Muscle layer of colon (tissue), 2 donors: ENCODE data around the gene LILRB5.
"Not testable (repeated sequence)": the region's sequence is repeated elsewhere in the genome, so short reads cannot be mapped to it uniquely, and the experiment has no call there.

Source experiments
- H3K27ac ChIP-seq: one replicate; pipeline ENCODE4 v1.7.0; 2013; ENCODE audit warnings: low read depth, mild to moderate bottlenecking, low read length, moderate library complexity
- H3K27me3 ChIP-seq, 2 donors: one replicate each; pipeline ENCODE4 v1.7.0; 2013; ENCODE audit warnings: low read length in 2 of 2, mild to moderate bottlenecking in 2 of 2; ENCODE audit not compliant: insufficient read depth in 2 of 2, control insufficient read depth in 1 of 2
- H3K36me3 ChIP-seq: one replicate; pipeline ENCODE4 v1.7.0; 2013; ENCODE audit warnings: mild to moderate bottlenecking, low read length; ENCODE audit not compliant: insufficient read depth
- H3K4me1 ChIP-seq: one replicate; pipeline ENCODE4 v1.7.0; 2013; ENCODE audit warnings: mild to moderate bottlenecking, low read length; ENCODE audit not compliant: insufficient read depth
- H3K4me3 ChIP-seq, 2 donors: one replicate each; pipeline ENCODE4 v1.7.0; 2013; ENCODE audit warnings: low read length in 2 of 2, low read depth in 1 of 2, mild to moderate bottlenecking in 1 of 2, moderate library complexity in 1 of 2
- H3K9ac ChIP-seq: one replicate; pipeline ENCODE4 v1.7.0; 2013; ENCODE audit warnings: low read length
- H3K9me3 ChIP-seq: one replicate; pipeline ENCODE4 v1.7.0; 2013; ENCODE audit warnings: mild to moderate bottlenecking, low read length
- donor health status: abdominal sarcoma.
- donor health status: Adenocarcinoma of cecum.

Gene LILRB5

GRCh38 chr19:54282686-54283470 is 25.8 kb upstream of the LILRB5 start:
- H3K36me3 ChIP-seq, result no peaks in the 10 kb centered on the region
- no peak overlapping the region for H3K27ac ChIP-seq
- H3K27me3 ChIP-seq, result peaks cover 0 to 5% of the 10 kb centered on the region in 2 donors
- H3K4me1 ChIP-seq, result no peaks in the 10 kb centered on the region
- H3K9ac ChIP-seq, result no peak overlapping the region
- no peaks in the 10 kb centered on the region for H3K9me3 ChIP-seq
- no peak overlapping the region for H3K4me3 ChIP-seq

- not testable (repeated sequence) for H3K4me3 ChIP-seq, H3K4me1 ChIP-seq, H3K9ac ChIP-seq, H3K27ac ChIP-seq, H3K9me3 ChIP-seq, H3K27me3 ChIP-seq, H3K36me3 ChIP-seq
Measured at GRCh38 chr19:54281729-54282075, 24.6 kb upstream of the LILRB5 start.

GRCh38 chr19:54281007-54281728 is 24.1 kb upstream of the LILRB5 start, which contains the start of gene LILRB2:
LILRB2 (minus strand) TSS chr19:54281110; CDS start chr19:54280496, 614 bp downstream.
- H3K9me3 ChIP-seq, result no peaks in the 10 kb centered on the region
- no peaks in the 10 kb centered on the region for H3K36me3 ChIP-seq
- no peak within 1 kb of the TSS for H3K9ac ChIP-seq
- H3K27ac ChIP-seq, result no peak within 1 kb of the TSS
- peak within 1 kb of the TSS in 1 of 2 donors; percentile 9 for H3K4me3 ChIP-seq
- H3K27me3 ChIP-seq, result peaks cover 0 to 5% of the 10 kb centered on the region in 2 donors
- H3K4me1 ChIP-seq, result no peaks in the 10 kb centered on the region

GRCh38 chr19:54280441-54280840 is 23.4 kb upstream of the LILRB5 start:
- H3K9ac ChIP-seq, H3K9me3 ChIP-seq, H3K36me3 ChIP-seq, H3K27ac ChIP-seq, H3K27me3 ChIP-seq, H3K4me1 ChIP-seq: not testable (repeated sequence)
- H3K4me3 ChIP-seq, result peak overlapping the region in 1 of 2 donors; percentile 9

- not testable (repeated sequence) for H3K9ac ChIP-seq, H3K27me3 ChIP-seq, H3K27ac ChIP-seq, H3K4me1 ChIP-seq, H3K9me3 ChIP-seq, H3K36me3 ChIP-seq, H3K4me3 ChIP-seq
Measured at GRCh38 chr19:54280025-54280424, 23.0 kb upstream of the LILRB5 start.

GRCh38 chr19:54279406-54279962 is 22.4 kb upstream of the LILRB5 start:
- H3K4me1 ChIP-seq, result no peaks in the 10 kb centered on the region
- H3K27ac ChIP-seq, result no peak overlapping the region
- no peaks in the 10 kb centered on the region for H3K9me3 ChIP-seq
- no peak overlapping the region for H3K9ac ChIP-seq
- H3K36me3 ChIP-seq, result no peaks in the 10 kb centered on the region
- peaks cover 0 to 5% of the 10 kb centered on the region in 2 donors for H3K27me3 ChIP-seq
- no peak overlapping the region for H3K4me3 ChIP-seq

- H3K4me1 ChIP-seq, H3K27ac ChIP-seq, H3K4me3 ChIP-seq, H3K9me3 ChIP-seq, H3K36me3 ChIP-seq, H3K9ac ChIP-seq, H3K27me3 ChIP-seq: not testable (repeated sequence)
Measured at GRCh38 chr19:54278571-54279195, 21.6 kb upstream of the LILRB5 start.

- not testable (repeated sequence) for H3K27ac ChIP-seq, H3K9me3 ChIP-seq, H3K27me3 ChIP-seq, H3K4me1 ChIP-seq, H3K36me3 ChIP-seq, H3K4me3 ChIP-seq, H3K9ac ChIP-seq
Measured at GRCh38 chr19:54278056-54278455, 21.0 kb upstream of the LILRB5 start.

GRCh38 chr19:54277111-54277615 is 20.1 kb upstream of the LILRB5 start:
- not testable (repeated sequence) for H3K27me3 ChIP-seq, H3K4me1 ChIP-seq, H3K4me3 ChIP-seq, H3K9ac ChIP-seq, H3K36me3 ChIP-seq, H3K27ac ChIP-seq, H3K9me3 ChIP-seq

- Histone ChIP-seq H3K9ac (no peak overlapping the region), H3K4me1 (no peaks in the 10 kb centered on the region), H3K36me3 (no peaks in the 10 kb centered on the region), H3K9me3 (no peaks in the 10 kb centered on the region), H3K27me3 (no peaks in the 10 kb centered on the region), H3K4me3 (no peak overlapping the region), H3K27ac (no peak overlapping the region)
Measured at GRCh38 chr19:54275951-54276350, 18.9 kb upstream of the LILRB5 start.

GRCh38 chr19:54274516-54274915 is 17.4 kb upstream of the LILRB5 start:
- H3K4me3 ChIP-seq, H3K4me1 ChIP-seq, H3K9ac ChIP-seq, H3K27ac ChIP-seq, H3K27me3 ChIP-seq, H3K36me3 ChIP-seq, H3K9me3 ChIP-seq: not testable (repeated sequence)
